HL-60 (cell line): ENCODE measurements around the gene ABLIM1.

Experiments used
- DNase-seq, 2 experiments: peaks; one replicate each; pipeline ENCODE4 v3.0.0-alpha.2; 2010 to 2020; ENCODE audit warnings: low read depth in 1 of 2, low spot score in 1 of 2
- H3K27ac ChIP-seq: fragments of 250-450 bp; sonication (Bioruptor Pico); replicated peaks from 2 replicates; pipeline ENCODE4 v1.5.1; 2020; ENCODE audit warnings: mild to moderate bottlenecking, moderate library complexity
- H3K27me3 ChIP-seq: fragments of 250-450 bp; sonication (Bioruptor Pico); 2 replicates; pipeline ENCODE4 v1.5.1; 2021; ENCODE audit warnings: mild to moderate bottlenecking, moderate library complexity; ENCODE audit not compliant: insufficient read depth, poor library complexity, severe bottlenecking
- H3K4me3 ChIP-seq: replicated peaks from 2 replicates; pipeline ENCODE4 v1.5.1; 2011; ENCODE audit warnings: mild to moderate bottlenecking, control low read depth, low read length; ENCODE audit not compliant: insufficient read depth
- CTCF ChIP-seq: IDR thresholded peaks from one replicate; pipeline ENCODE4 v1.5.1; 2011; ENCODE audit warnings: low read length, control low read depth, inconsistent platforms; ENCODE audit not compliant: insufficient read depth
- GABPA ChIP-seq: IDR thresholded peaks from 2 replicates; pipeline ENCODE4 v1.6.1; 2012; ENCODE audit warnings: low read depth
- POLR2AphosphoS5 ChIP-seq: IDR thresholded peaks from 2 replicates; pipeline ENCODE4 v1.6.1; 2012; ENCODE audit warnings: low read depth
- REST ChIP-seq: IDR thresholded peaks from 2 replicates; pipeline ENCODE4 v1.6.1; 2012; ENCODE audit warnings: low read depth; ENCODE audit not compliant: insufficient replicate concordance
- SPI1 ChIP-seq: IDR thresholded peaks from 2 replicates; pipeline ENCODE4 v1.6.1; 2012; ENCODE audit warnings: low read depth, mild to moderate bottlenecking, borderline replicate concordance

The ABLIM1 gene

GRCh38 chr10:114402871-114403540 lies 255.1 kb downstream of the ABLIM1 start:
- no peak overlapping the region for H3K4me3 ChIP-seq
- H3K27ac ChIP-seq: no peak overlapping the region
- no peak for DNase-seq
- TF ChIP-seq SPI1 (no peak), POLR2AphosphoS5 (no peak), REST (no peak), GABPA (no peak), CTCF (no peak)
- peaks cover 42% of the 10 kb centered on the region for H3K27me3 ChIP-seq

GRCh38 chr10:114402233-114402632 lies 255.8 kb downstream of the ABLIM1 start:
- Histone ChIP-seq H3K4me3 (no peak overlapping the region), H3K27me3 (peaks cover 47% of the 10 kb centered on the region), H3K27ac (no peak overlapping the region)
- no peak for DNase-seq
- no peak for TF ChIP-seq CTCF

- no peak overlapping the region for H3K27ac ChIP-seq
- H3K27me3 ChIP-seq: peaks cover 52% of the 10 kb centered on the region
- no peak for DNase-seq
- TF ChIP-seq POLR2AphosphoS5: no peak
- no peak for TF ChIP-seq SPI1
- no peak for TF ChIP-seq GABPA
- no peak overlapping the region for H3K4me3 ChIP-seq
These were observed 256.8 kb downstream of the ABLIM1 start for GRCh38 chr10:114401195-114401791.

- no peak for TF ChIP-seq POLR2AphosphoS5
- no peak for TF ChIP-seq REST
- TF ChIP-seq CTCF: no peak
- no peak for TF ChIP-seq SPI1
- no peak for TF ChIP-seq GABPA
- H3K27me3 ChIP-seq: peaks cover 54% of the 10 kb centered on the region
- no peak overlapping the region for H3K27ac ChIP-seq
- DNase-seq: no peak
- no peak overlapping the region for H3K4me3 ChIP-seq
These were observed 258.0 kb downstream of the ABLIM1 start for GRCh38 chr10:114400091-114400490.
